HAP-1 (cell line): Measurements from ENCODE around the gene SLC8A1.

ENCODE experiments used
- DNase-seq, 2 experiments: peaks; one replicate each; pipeline ENCODE4 v3.0.0-alpha.2; 2016 to 2020; ENCODE audit warnings: low spot score in 2 of 2
- H3K27me3 ChIP-seq: fragments of 250-450 bp; sonication (Bioruptor Pico); 2 replicates; pipeline ENCODE4 v1.5.1; 2020; ENCODE audit warnings: low read depth, mild to moderate bottlenecking, moderate library complexity
- H3K36me3 ChIP-seq: fragments of 250-450 bp; sonication (Bioruptor Pico); replicated peaks from 2 replicates; pipeline ENCODE4 v1.5.1; 2020; ENCODE audit warnings: mild to moderate bottlenecking
- H3K4me1 ChIP-seq: fragments of 250-450 bp; sonication (Bioruptor Pico); 2 replicates; pipeline ENCODE4 v1.5.1; 2020; ENCODE audit warnings: mild to moderate bottlenecking
- H3K4me3 ChIP-seq: fragments of 250-450 bp; sonication (Bioruptor Pico); 2 replicates; pipeline ENCODE4 v1.5.1; 2020; ENCODE audit warnings: mild to moderate bottlenecking, moderate library complexity
- H3K9me3 ChIP-seq: fragments of 250-450 bp; sonication (Bioruptor Pico); 2 replicates; pipeline ENCODE4 v1.5.1; 2020; ENCODE audit warnings: mild to moderate bottlenecking, moderate library complexity
- in situ Hi-C: fragments of 300-500 bp; cut with MboI; formaldehyde crosslinking; loops from 3 replicates; pipeline ENCODE4 v1.14.3; 2020; ENCODE audit warnings: low sequenced_read_pairs, inconsistent platforms, mixed read lengths

Gene SLC8A1

GRCh38 chr2:40404517-40404916 lies 47.4 kb downstream of the SLC8A1 start:
- H3K36me3 ChIP-seq = no peaks in the 10 kb centered on the region
- H3K27me3 ChIP-seq = no peaks in the 10 kb centered on the region
- H3K4me3 ChIP-seq = no peak overlapping the region
- peaks cover 10% of the 10 kb centered on the region for H3K4me1 ChIP-seq
- in situ Hi-C loops = no loop called here
- no peaks in the 10 kb centered on the region for H3K9me3 ChIP-seq
- DNase-seq = no peak

GRCh38 chr2:40403233-40403836 lies 48.6 kb downstream of the SLC8A1 start:
- in situ Hi-C loops = no loop called here
- H3K9me3 ChIP-seq = no peaks in the 10 kb centered on the region
- no peaks in the 10 kb centered on the region for H3K36me3 ChIP-seq
- no peak overlapping the region for H3K4me3 ChIP-seq
- DNase-seq = peak in 1 of 2 experiments; percentile 8
- no peaks in the 10 kb centered on the region for H3K27me3 ChIP-seq
- peaks cover 10% of the 10 kb centered on the region for H3K4me1 ChIP-seq

- Histone ChIP-seq H3K4me3 (no peak overlapping the region), H3K27me3 (no peaks in the 10 kb centered on the region), H3K36me3 (no peaks in the 10 kb centered on the region), H3K9me3 (no peaks in the 10 kb centered on the region), H3K4me1 (peaks cover 10% of the 10 kb centered on the region)
- DNase-seq = no peak
- in situ Hi-C loops = no loop called here
Measured at GRCh38 chr2:40401896-40402295, 50.0 kb downstream of the SLC8A1 start.

GRCh38 chr2:40400336-40400953 lies 51.4 kb downstream of the SLC8A1 start:
- H3K4me1 ChIP-seq = peaks cover 10% of the 10 kb centered on the region
- no peaks in the 10 kb centered on the region for H3K27me3 ChIP-seq
- no peaks in the 10 kb centered on the region for H3K9me3 ChIP-seq
- no peaks in the 10 kb centered on the region for H3K36me3 ChIP-seq
- H3K4me3 ChIP-seq = no peak overlapping the region
- no peak for DNase-seq
- in situ Hi-C loops = no loop called here

GRCh38 chr2:40397765-40398164 lies 54.1 kb downstream of the SLC8A1 start:
- no peak for DNase-seq
- no peaks in the 10 kb centered on the region for H3K9me3 ChIP-seq
- no peak overlapping the region for H3K4me3 ChIP-seq
- in situ Hi-C loops = no loop called here
- H3K36me3 ChIP-seq = no peaks in the 10 kb centered on the region
- H3K27me3 ChIP-seq = no peaks in the 10 kb centered on the region
- H3K4me1 ChIP-seq = peaks cover 2% of the 10 kb centered on the region; the same call in 1 of the 2 replicates

GRCh38 chr2:40396124-40396523 lies 55.8 kb downstream of the SLC8A1 start:
- in situ Hi-C loops = no loop called here

GRCh38 chr2:40395169-40396073 lies 56.5 kb downstream of the SLC8A1 start:
- in situ Hi-C loops = no loop called here
- H3K4me1 ChIP-seq = no peaks in the 10 kb centered on the region; the same call in 1 of the 2 replicates
- no peaks in the 10 kb centered on the region for H3K27me3 ChIP-seq
- no peak for DNase-seq
- no peaks in the 10 kb centered on the region for H3K36me3 ChIP-seq
- H3K9me3 ChIP-seq = no peaks in the 10 kb centered on the region
- H3K4me3 ChIP-seq = no peak overlapping the region

More at GRCh38 chr2:40396124-40396523, 55.8 kb downstream of the SLC8A1 start:
- H3K9me3 ChIP-seq = no peaks in the 10 kb centered on the region
- no peak overlapping the region for H3K4me3 ChIP-seq
- H3K27me3 ChIP-seq = no peaks in the 10 kb centered on the region
- DNase-seq = no peak
- no peaks in the 10 kb centered on the region for H3K36me3 ChIP-seq
- H3K4me1 ChIP-seq = no peaks in the 10 kb centered on the region; the same call in 1 of the 2 replicates

GRCh38 chr2:40394597-40394996 lies 57.3 kb downstream of the SLC8A1 start:
- Histone ChIP-seq H3K36me3 (no peaks in the 10 kb centered on the region), H3K4me1 (no peaks in the 10 kb centered on the region; the same call in 1 of the 2 replicates), H3K4me3 (no peak overlapping the region), H3K27me3 (no peaks in the 10 kb centered on the region), H3K9me3 (no peaks in the 10 kb centered on the region)
- in situ Hi-C loops = no loop called here
- DNase-seq = no peak

GRCh38 chr2:40394031-40394430 lies 57.9 kb downstream of the SLC8A1 start:
- Histone ChIP-seq H3K4me1 (no peaks in the 10 kb centered on the region; the same call in 1 of the 2 replicates), H3K27me3 (no peaks in the 10 kb centered on the region), H3K4me3 (no peak overlapping the region), H3K9me3 (no peaks in the 10 kb centered on the region), H3K36me3 (no peaks in the 10 kb centered on the region)
- in situ Hi-C loops = no loop called here
- DNase-seq = no peak

GRCh38 chr2:40388161-40388560 lies 63.7 kb downstream of the SLC8A1 start:
- no peak for DNase-seq
- in situ Hi-C loops = no loop called here
- H3K27me3 ChIP-seq = no peaks in the 10 kb centered on the region
- H3K4me1 ChIP-seq = no peaks in the 10 kb centered on the region; the same call in 1 of the 2 replicates
- H3K9me3 ChIP-seq = no peaks in the 10 kb centered on the region
- H3K4me3 ChIP-seq = no peak overlapping the region
- no peaks in the 10 kb centered on the region for H3K36me3 ChIP-seq

- DNase-seq = no peak
- H3K4me1 ChIP-seq = no peaks in the 10 kb centered on the region; the same call in 1 of the 2 replicates
- H3K9me3 ChIP-seq = no peaks in the 10 kb centered on the region
- no peaks in the 10 kb centered on the region for H3K27me3 ChIP-seq
- H3K4me3 ChIP-seq = no peak overlapping the region
- in situ Hi-C loops = no loop called here
- no peaks in the 10 kb centered on the region for H3K36me3 ChIP-seq
Measured at GRCh38 chr2:40386177-40386576, 65.7 kb downstream of the SLC8A1 start.

GRCh38 chr2:40384714-40385113 lies 67.2 kb downstream of the SLC8A1 start:
- no peak for DNase-seq
- Histone ChIP-seq H3K9me3 (no peaks in the 10 kb centered on the region), H3K4me1 (no peaks in the 10 kb centered on the region), H3K4me3 (no peak overlapping the region), H3K36me3 (no peaks in the 10 kb centered on the region), H3K27me3 (no peaks in the 10 kb centered on the region)
- in situ Hi-C loops = no loop called here

GRCh38 chr2:40384233-40384632 lies 67.7 kb downstream of the SLC8A1 start:
- no peak for DNase-seq
- Histone ChIP-seq H3K4me3 (no peak overlapping the region), H3K36me3 (no peaks in the 10 kb centered on the region), H3K9me3 (no peaks in the 10 kb centered on the region), H3K4me1 (no peaks in the 10 kb centered on the region), H3K27me3 (no peaks in the 10 kb centered on the region)
- in situ Hi-C loops = no loop called here

- Histone ChIP-seq H3K36me3 (no peaks in the 10 kb centered on the region), H3K4me3 (no peak overlapping the region), H3K27me3 (no peaks in the 10 kb centered on the region), H3K4me1 (no peaks in the 10 kb centered on the region), H3K9me3 (no peaks in the 10 kb centered on the region)
- no peak for DNase-seq
- in situ Hi-C loops = no loop called here
Measured at GRCh38 chr2:40380721-40381120, 71.2 kb downstream of the SLC8A1 start.
